H1 (cell line): ENCODE data around the gene SAFB2. TPM values are rescaled to one million over a fixed set of nuclear protein-coding genes. Genes with fewer than 3 reads are reported as not detected.

Experiments used
- CHD1 ChIP-seq: IDR thresholded peaks from 2 replicates; pipeline ENCODE4 v1.6.1; 2012; ENCODE audit warnings: low read depth, low read length, improper control_type of control experiment
- CHD2 ChIP-seq: IDR thresholded peaks from 2 replicates; pipeline ENCODE4 v1.6.1; 2012; ENCODE audit warnings: low read length, improper control_type of control experiment
- SIRT6 ChIP-seq: IDR thresholded peaks from one replicate; pipeline ENCODE4 v1.7.1; 2012; ENCODE audit warnings: low read length, inconsistent platforms
- TAF1 ChIP-seq: IDR thresholded peaks from 2 replicates; pipeline ENCODE4 v1.6.1; 2011; ENCODE audit warnings: mild to moderate bottlenecking, low read depth, low read length
- YY1 ChIP-seq: IDR thresholded peaks from 2 replicates; pipeline ENCODE4 v1.6.1; 2011; ENCODE audit warnings: low read depth, mild to moderate bottlenecking, low read length
- polyA plus RNA-seq, 7 experiments: library from polyadenylated mRNA; depleted of rRNA in 3 of 7; stranded (reverse) in 5 of 7; unstranded in 2 of 7; fragments of >200 nt in 5 of 7; fragments of 200-250 nt in 2 of 7; gene quantifications; 1 replicate in 5 of 7; 2 replicates in 1 of 7; 4 replicates in 1 of 7; pipeline versions ENCODE4 v1.2.1 to v1.2.3, GENCODE V29; 2011 to 2013; ENCODE audit warnings: missing spikeins in 2 of 7, mixed read lengths in 2 of 7
- total RNA-seq: library from RNA; stranded (reverse); fragmentation: NEBNext Ultra II Directional; extraction: Animal tissue kit (Norgen Biotek cat#: 25700); gene quantifications from 2 replicates; pipeline ENCODE4 v1.2.1, GENCODE V29; 2021
- TF ChIP-seq, protein P1 (sequence below), 3 experiments: IDR thresholded peaks; 1 replicate in 2 of 3; 2 replicates in 1 of 3; pipeline versions ENCODE4 v1.5.1 to v1.6.1; 2011; ENCODE audit warnings: low read length in 3 of 3, mild to moderate bottlenecking in 3 of 3, inconsistent platforms in 2 of 3, low read depth in 1 of 3, moderate library complexity in 1 of 3; ENCODE audit not compliant: insufficient read depth in 1 of 3; ENCODE audit errors: control extremely low read depth in 1 of 3

The SAFB2 gene
- total and polyA plus RNA-seq, 2 of the 8 experiments (the other 6 are each of a cell fraction or from before 2014, with no cell fraction given) = 14.8 to 63.8 TPM

DNA sequence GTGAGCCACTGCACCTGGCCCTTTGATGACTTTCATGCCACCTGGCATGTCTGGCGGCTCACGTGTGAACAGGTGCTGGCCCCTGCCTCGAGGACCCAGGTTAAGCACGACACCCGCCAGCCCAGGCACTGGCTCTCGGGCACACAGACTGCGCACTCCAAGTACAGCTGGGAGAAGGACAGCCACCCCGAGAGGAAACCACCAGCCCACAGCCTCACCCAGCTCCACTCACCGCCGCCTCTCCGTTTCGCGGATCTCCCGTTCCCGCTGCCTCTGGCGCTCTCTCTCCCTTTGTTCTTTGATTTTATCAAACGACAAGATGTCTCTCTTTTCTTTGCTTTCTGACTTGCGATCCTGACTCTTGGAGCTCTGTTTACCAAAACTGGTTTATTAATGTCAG is 27.4 kb downstream of the SAFB2 start (continued):
- TF ChIP-seq, protein P1, sequence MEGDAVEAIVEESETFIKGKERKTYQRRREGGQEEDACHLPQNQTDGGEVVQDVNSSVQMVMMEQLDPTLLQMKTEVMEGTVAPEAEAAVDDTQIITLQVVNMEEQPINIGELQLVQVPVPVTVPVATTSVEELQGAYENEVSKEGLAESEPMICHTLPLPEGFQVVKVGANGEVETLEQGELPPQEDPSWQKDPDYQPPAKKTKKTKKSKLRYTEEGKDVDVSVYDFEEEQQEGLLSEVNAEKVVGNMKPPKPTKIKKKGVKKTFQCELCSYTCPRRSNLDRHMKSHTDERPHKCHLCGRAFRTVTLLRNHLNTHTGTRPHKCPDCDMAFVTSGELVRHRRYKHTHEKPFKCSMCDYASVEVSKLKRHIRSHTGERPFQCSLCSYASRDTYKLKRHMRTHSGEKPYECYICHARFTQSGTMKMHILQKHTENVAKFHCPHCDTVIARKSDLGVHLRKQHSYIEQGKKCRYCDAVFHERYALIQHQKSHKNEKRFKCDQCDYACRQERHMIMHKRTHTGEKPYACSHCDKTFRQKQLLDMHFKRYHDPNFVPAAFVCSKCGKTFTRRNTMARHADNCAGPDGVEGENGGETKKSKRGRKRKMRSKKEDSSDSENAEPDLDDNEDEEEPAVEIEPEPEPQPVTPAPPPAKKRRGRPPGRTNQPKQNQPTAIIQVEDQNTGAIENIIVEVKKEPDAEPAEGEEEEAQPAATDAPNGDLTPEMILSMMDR (IDR thresholded peaks at IDR 0.05; ENCODE audit: control extremely low read depth in 1 of 3, insufficient read depth in 1 of 3, low read depth in 1 of 3, low read length in 3 of 3) = no peak
- TF ChIP-seq TAF1 (no peak), CHD1 (no peak), CHD2 (no peak), YY1 (no peak), SIRT6 (no peak)
